Neural cell (in vitro differentiated cells): ENCODE data around the gene ZNF71. TPM values are rescaled to one million over a fixed set of nuclear protein-coding genes. Genes with fewer than 3 reads are reported as not detected.

Experiments
- H2AFZ ChIP-seq: fragments of 200-600, 300-800 bp; sonication (generic), shearing (Covaris generic); 2 replicates; pipeline ENCODE4 v1.6.0; 2014; ENCODE audit warnings: low read depth, mild to moderate bottlenecking, antibody characterized with exemption, low read length, moderate library complexity
- H3F3A ChIP-seq: fragments of 200-600 bp; shearing (Covaris generic); 2 replicates; pipeline ENCODE4 v1.6.1; 2016; ENCODE audit warnings: mild to moderate bottlenecking, moderate library complexity, mixed read lengths, antibody characterized with exemption, low read length; ENCODE audit not compliant: insufficient read depth, poor library complexity, severe bottlenecking
- H3K27ac ChIP-seq: fragments of 200-600, 300-800 bp; sonication (generic), shearing (Covaris generic); 2 replicates; pipeline ENCODE4 v1.5.1; 2014; ENCODE audit warnings: mild to moderate bottlenecking, low read length, moderate library complexity
- H3K27me3 ChIP-seq: fragments of 300-800, 200-600 bp; sonication (generic), shearing (Covaris generic); 2 replicates; pipeline ENCODE4 v1.6.0; 2014; ENCODE audit warnings: mild to moderate bottlenecking, low read depth, low read length, moderate library complexity; ENCODE audit not compliant: insufficient read depth
- H3K36me3 ChIP-seq: fragments of 300-800, 200-600 bp; sonication (generic), shearing (Covaris generic); 2 replicates; pipeline ENCODE4 v1.5.1; 2014; ENCODE audit warnings: mild to moderate bottlenecking, antibody characterized with exemption, low read length, moderate library complexity; ENCODE audit not compliant: insufficient read depth
- H3K4me2 ChIP-seq: fragments of 300-800, 200-600 bp; sonication (generic), shearing (Covaris generic); 2 replicates; pipeline ENCODE4 v1.6.0; 2014; ENCODE audit warnings: mild to moderate bottlenecking, low read length
- H3K4me3 ChIP-seq: fragments of 300-800, 200-600 bp; sonication (generic), shearing (Covaris generic); 2 replicates; pipeline ENCODE4 v1.5.1; 2014; ENCODE audit warnings: mild to moderate bottlenecking, low read length, moderate library complexity
- H3K79me2 ChIP-seq: fragments of 200-600 bp; shearing (Covaris generic); replicated peaks from 2 replicates; pipeline ENCODE4 v1.6.0; 2014; ENCODE audit warnings: mild to moderate bottlenecking, low read length, moderate library complexity; ENCODE audit not compliant: insufficient read depth
- H3K9ac ChIP-seq: fragments of 300-800, 200-600 bp; sonication (generic), shearing (Covaris generic); 2 replicates; pipeline ENCODE4 v1.6.1; 2016; ENCODE audit warnings: mild to moderate bottlenecking, low read length, mixed read lengths
- H3K9me2 ChIP-seq: fragments of 200-600 bp; shearing (Covaris generic); 2 replicates; pipeline ENCODE4 v1.6.1; 2016; ENCODE audit warnings: mild to moderate bottlenecking, low read length, mixed read lengths; ENCODE audit not compliant: insufficient read depth
- H3K9me3 ChIP-seq: fragments of 200-600, 300-800 bp; sonication (generic), shearing (Covaris generic); 2 replicates; pipeline ENCODE4 v1.6.1; 2016; ENCODE audit warnings: mild to moderate bottlenecking, mixed run types, low read length, moderate library complexity, mixed read lengths
- H4K20me1 ChIP-seq: fragments of 200-600 bp; shearing (Covaris generic); 2 replicates; pipeline ENCODE4 v1.6.1; 2016; ENCODE audit warnings: mild to moderate bottlenecking, mixed run types; ENCODE audit not compliant: insufficient read depth
- CTCF ChIP-seq: fragments of 450-650 bp; IDR thresholded peaks from 2 replicates; pipeline ENCODE4 v1.5.1; 2014; ENCODE audit warnings: antibody characterized with exemption, mild to moderate bottlenecking, moderate library complexity; ENCODE audit not compliant: poor library complexity, severe bottlenecking
- EP300 ChIP-seq: fragments of 450-650 bp; conservative IDR thresholded peaks from 2 replicates; pipeline ENCODE4 v1.6.1; 2014; ENCODE audit warnings: antibody characterized with exemption, mild to moderate bottlenecking, moderate library complexity; ENCODE audit not compliant: poor library complexity, severe bottlenecking
- EZH2 ChIP-seq: fragments of 200-600, 300-800 bp; shearing (Covaris generic), sonication (generic); IDR thresholded peaks from 2 replicates; pipeline ENCODE4 v1.6.1; 2014; ENCODE audit warnings: antibody characterized with exemption, low read length, borderline replicate concordance, mild to moderate bottlenecking; ENCODE audit not compliant: insufficient read depth, poor library complexity, severe bottlenecking
- MXI1 ChIP-seq: fragments of 450-650 bp; conservative IDR thresholded peaks from 2 replicates; pipeline ENCODE4 v1.6.1; 2014; ENCODE audit warnings: antibody characterized with exemption, mild to moderate bottlenecking; ENCODE audit not compliant: poor library complexity, severe bottlenecking
- POLR2AphosphoS5 ChIP-seq: IDR thresholded peaks from 2 replicates; pipeline ENCODE4 v1.6.1; 2012
- RAD21 ChIP-seq: fragments of 450-650 bp; conservative IDR thresholded peaks from 2 replicates; pipeline ENCODE4 v1.6.1; 2014; ENCODE audit warnings: antibody characterized with exemption, mild to moderate bottlenecking, moderate library complexity
- REST ChIP-seq: IDR thresholded peaks from 2 replicates; pipeline ENCODE4 v1.6.1; 2012; ENCODE audit warnings: borderline replicate concordance
- SMC3 ChIP-seq: fragments of 450-650 bp; conservative IDR thresholded peaks from 2 replicates; pipeline ENCODE4 v1.6.1; 2014; ENCODE audit warnings: antibody characterized with exemption, mild to moderate bottlenecking, moderate library complexity; ENCODE audit not compliant: poor library complexity
- TAF1 ChIP-seq: IDR thresholded peaks from 2 replicates; pipeline ENCODE4 v1.6.1; 2012; ENCODE audit warnings: low read depth
- polyA plus RNA-seq: library from polyadenylated mRNA; depleted of rRNA; stranded (reverse); fragments of >200 nt; gene quantifications from 2 replicates; pipeline ENCODE4 v1.2.3, GENCODE V29; 2014

The ZNF71 gene
- polyA plus RNA-seq, 1 donor from 2014 or later: 28.8 TPM

DNA sequence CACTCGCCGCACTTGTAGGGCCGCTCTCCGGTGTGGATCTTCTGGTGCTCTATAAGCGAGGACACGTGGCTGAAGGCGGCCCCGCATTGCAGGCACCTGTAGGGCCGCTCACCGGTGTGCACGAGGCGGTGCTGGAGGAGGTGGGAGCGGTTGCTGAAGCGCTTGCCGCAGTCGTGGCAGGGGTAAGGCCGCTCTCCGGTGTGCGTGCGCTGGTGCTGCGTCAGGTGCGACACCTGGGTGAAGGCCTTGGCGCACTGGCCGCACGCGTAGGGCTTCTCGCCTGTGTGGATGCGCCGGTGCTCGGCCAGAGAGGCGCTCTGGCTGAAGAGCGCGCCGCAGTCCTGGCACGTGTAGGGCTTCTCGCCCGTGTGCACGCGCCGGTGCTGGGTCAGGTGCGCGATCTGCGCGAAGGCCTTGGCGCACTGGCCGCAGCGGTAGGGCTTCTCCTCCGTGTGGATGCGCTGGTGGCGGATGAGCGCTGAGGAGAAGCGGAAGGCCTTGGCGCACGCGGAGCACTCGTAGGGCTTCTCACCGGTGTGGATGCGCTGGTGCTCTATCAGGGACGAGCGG is 68.9 kb downstream of the ZNF71 start:
- TF ChIP-seq EZH2 (no peak), TAF1 (no peak), EP300 (no peak), CTCF (no peak), SMC3 (no peak), POLR2AphosphoS5 (no peak), REST (no peak), MXI1 (no peak), RAD21 (no peak)
- peaks cover 26% of the 10 kb centered on the region for H3K9me3 ChIP-seq

DNA sequence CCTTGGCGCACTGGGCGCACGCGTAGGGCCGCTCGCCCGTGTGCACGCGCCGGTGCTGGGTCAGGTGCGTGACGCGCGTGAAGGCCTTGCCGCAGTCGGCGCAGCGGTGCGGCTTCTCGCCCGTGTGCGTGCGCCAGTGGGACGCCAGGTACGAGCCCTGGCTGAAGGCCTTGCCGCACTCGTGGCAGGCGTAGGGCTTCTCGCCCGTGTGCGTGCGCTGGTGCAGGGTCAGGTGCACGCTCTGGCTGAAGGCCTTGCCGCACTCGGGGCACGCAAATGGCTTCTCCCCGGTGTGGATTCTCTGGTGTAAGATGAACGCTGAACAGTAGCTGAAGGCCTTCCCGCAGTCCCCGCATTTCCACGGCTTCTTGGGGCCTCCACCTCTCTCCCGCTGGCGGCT is 69.4 kb downstream of the ZNF71 start:
- Histone ChIP-seq H3K9ac (no peak overlapping the region), H3K79me2 (no peaks in the 10 kb centered on the region), H3K9me3 (peaks cover 22% of the 10 kb centered on the region), H3K27ac (no peak overlapping the region), H3F3A (no peaks in the 10 kb centered on the region), H2AFZ (no peak overlapping the region), H3K4me2 (no peak overlapping the region), H3K27me3 (no peaks in the 10 kb centered on the region), H3K4me3 (no peak overlapping the region), H4K20me1 (no peaks in the 10 kb centered on the region), H3K9me2 (no peaks in the 10 kb centered on the region), H3K36me3 (no peaks in the 10 kb centered on the region)
- no peak for TF ChIP-seq EZH2
- no peak for TF ChIP-seq REST
- no peak for TF ChIP-seq POLR2AphosphoS5
- TF ChIP-seq CTCF: no peak
- no peak for TF ChIP-seq SMC3
- no peak for TF ChIP-seq EP300
- no peak for TF ChIP-seq TAF1

More for the DNA sequence above, 68.9 kb downstream of the ZNF71 start:
- Histone ChIP-seq H3K4me2 (no peak overlapping the region), H3K79me2 (no peaks in the 10 kb centered on the region), H3F3A (no peaks in the 10 kb centered on the region), H4K20me1 (no peaks in the 10 kb centered on the region), H3K9me2 (no peaks in the 10 kb centered on the region), H3K36me3 (no peaks in the 10 kb centered on the region), H3K4me3 (no peak overlapping the region), H3K9ac (no peak overlapping the region), H3K27ac (no peak overlapping the region), H3K27me3 (no peaks in the 10 kb centered on the region), H2AFZ (no peak overlapping the region)
